Smooth muscle cell (in vitro differentiated cells): Measurements from ENCODE around the gene ALKBH5. TPM values are rescaled to one million over a fixed set of nuclear protein-coding genes. Genes with fewer than 3 reads are reported as not detected.

Source experiments
- DNase-seq: peaks from one replicate; lab custom pipeline; 2025; ENCODE audit not compliant: unreplicated experiment; lab: John Stamatoyannopoulos, UW
- H2AFZ ChIP-seq: fragments of 200-600 bp; sonication (generic); 2 replicates; pipeline ENCODE4 v1.6.0; 2016; ENCODE audit warnings: antibody characterized with exemption, low read depth, mild to moderate bottlenecking
- H3F3A ChIP-seq: fragments of 200-600 bp; sonication (generic); 2 replicates; pipeline ENCODE4 v1.6.0; 2017; ENCODE audit warnings: antibody characterized with exemption, low read depth
- H3K27ac ChIP-seq: fragments of 200-600 bp; sonication (generic); 2 replicates; pipeline ENCODE4 v1.5.1; 2016; ENCODE audit warnings: low read depth, mild to moderate bottlenecking
- H3K27me3 ChIP-seq: fragments of 200-600 bp; sonication (generic); 2 replicates; pipeline ENCODE4 v1.6.1; 2016; ENCODE audit warnings: low read depth, mild to moderate bottlenecking
- H3K36me3 ChIP-seq: fragments of 200-600 bp; sonication (generic); 2 replicates; pipeline ENCODE4 v1.5.1; 2016; ENCODE audit warnings: low read depth
- H3K4me1 ChIP-seq: fragments of 200-600 bp; sonication (generic); 2 replicates; pipeline ENCODE4 v1.5.1; 2016; ENCODE audit warnings: low read depth
- H3K4me2 ChIP-seq: fragments of 200-600 bp; sonication (generic); 2 replicates; pipeline ENCODE4 v1.6.0; 2016; ENCODE audit warnings: mild to moderate bottlenecking
- H3K4me3 ChIP-seq: fragments of 200-600 bp; sonication (generic); 2 replicates; pipeline ENCODE4 v1.5.1; 2016; ENCODE audit warnings: mild to moderate bottlenecking
- H3K79me2 ChIP-seq: fragments of 200-600 bp; sonication (generic); 2 replicates; pipeline ENCODE4 v1.6.0; 2016; ENCODE audit warnings: low read depth, mild to moderate bottlenecking
- H3K9ac ChIP-seq: fragments of 200-600 bp; sonication (generic); 2 replicates; pipeline ENCODE4 v1.6.0; 2016; ENCODE audit warnings: low read depth
- H3K9me3 ChIP-seq: fragments of 200-600 bp; sonication (generic); replicated peaks from 2 replicates; pipeline ENCODE4 v1.5.1; 2016; ENCODE audit warnings: low read depth
- H4K20me1 ChIP-seq: fragments of 200-600 bp; sonication (generic); 2 replicates; pipeline ENCODE4 v1.6.0; 2016; ENCODE audit warnings: low read depth
- CTCF ChIP-seq: fragments of 200-600 bp; sonication (generic); IDR thresholded peaks from 2 replicates; pipeline ENCODE4 v1.5.1; 2017; ENCODE audit warnings: borderline replicate concordance, mild to moderate bottlenecking, antibody characterized with exemption; ENCODE audit not compliant: insufficient read depth, poor library complexity, severe bottlenecking
- WGBS: methylation state at CpG from one replicate; pipeline ENCODE4 v1.1.7; 2016; ENCODE audit warnings: low lambda C conversion rate; 5-methylcytosine and 5-hydroxymethylcytosine counted together
- polyA plus RNA-seq: library from polyadenylated mRNA; unstranded; fragments of >200 nt; fragmentation: Nextera tagmentation; extraction: Ambion mirVana; gene quantifications from 2 replicates; pipeline ENCODE4 v1.2.1, GENCODE V29; 2016
- total RNA-seq: library from RNA; depleted of rRNA; stranded (reverse); fragments of >200 nt; gene quantifications from 2 replicates; pipeline ENCODE4 v1.2.3, GENCODE V29; 2014

Gene ALKBH5
- total and polyA plus RNA-seq, 2 experiments from 2014 or later: 93.1 to 119 TPM

GRCh38 chr17:18234853-18235380 lies 51.3 kb downstream of the ALKBH5 start:
- Histone ChIP-seq H3K27ac (peak overlapping the region; percentile 19), H3K79me2 (peaks cover 17% of the 10 kb centered on the region), H3K4me1 (peaks cover 18% of the 10 kb centered on the region), H3K9me3 (no peaks in the 10 kb centered on the region), H3F3A (no peaks in the 10 kb centered on the region), H2AFZ (no peak overlapping the region), H3K4me2 (no peak overlapping the region), H4K20me1 (peaks cover 42% of the 10 kb centered on the region), H3K4me3 (no peak overlapping the region), H3K9ac (no peak overlapping the region), H3K36me3 (no peaks in the 10 kb centered on the region), H3K27me3 (no peaks in the 10 kb centered on the region)
- no peak for DNase-seq
- WGBS: 98% methylated on average over 22 of the region's 22 CpGs
- no peak for TF ChIP-seq CTCF

GRCh38 chr17:18235743-18236256 lies 52.2 kb downstream of the ALKBH5 start:
- peak; percentile 6 for DNase-seq
- Histone ChIP-seq H3K9ac (no peak overlapping the region), H3K4me2 (no peak overlapping the region)

GRCh38 chr17:18236494-18236893 lies 52.9 kb downstream of the ALKBH5 start:
- no peaks in the 10 kb centered on the region for H3K9me3 ChIP-seq
- WGBS: 95% methylated on average over 18 of the region's 18 CpGs
- no peaks in the 10 kb centered on the region for H3K36me3 ChIP-seq
- peaks cover under 1% of the 10 kb centered on the region for H3K79me2 ChIP-seq
- H3K4me2 ChIP-seq: no peak overlapping the region
- no peak overlapping the region for H2AFZ ChIP-seq
- DNase-seq: no peak
- no peaks in the 10 kb centered on the region for H3F3A ChIP-seq
- peaks cover 27% of the 10 kb centered on the region for H4K20me1 ChIP-seq
- TF ChIP-seq CTCF: no peak
- no peaks in the 10 kb centered on the region for H3K27me3 ChIP-seq
- no peak overlapping the region for H3K27ac ChIP-seq
- H3K9ac ChIP-seq: no peak overlapping the region
- no peak overlapping the region for H3K4me3 ChIP-seq
- peaks cover 2% of the 10 kb centered on the region for H3K4me1 ChIP-seq

More at GRCh38 chr17:18235743-18236256, 52.2 kb downstream of the ALKBH5 start:
- Histone ChIP-seq H3K36me3 (no peaks in the 10 kb centered on the region), H3K79me2 (peaks cover 8% of the 10 kb centered on the region), H4K20me1 (peaks cover 34% of the 10 kb centered on the region), H3K9me3 (no peaks in the 10 kb centered on the region), H3K4me1 (peaks cover 9% of the 10 kb centered on the region), H3K4me3 (no peak overlapping the region), H3K27ac (peak overlapping the region; percentile 19), H2AFZ (no peak overlapping the region), H3F3A (no peaks in the 10 kb centered on the region), H3K27me3 (no peaks in the 10 kb centered on the region)
- no peak for TF ChIP-seq CTCF
- WGBS: 76% methylated on average over 14 of the region's 14 CpGs

- Histone ChIP-seq H2AFZ (no peak overlapping the region), H3K27ac (no peak overlapping the region), H3K79me2 (no peaks in the 10 kb centered on the region), H3K4me3 (no peak overlapping the region), H3K4me2 (no peak overlapping the region), H3F3A (no peaks in the 10 kb centered on the region), H4K20me1 (peaks cover 17% of the 10 kb centered on the region), H3K36me3 (no peaks in the 10 kb centered on the region), H3K9me3 (no peaks in the 10 kb centered on the region), H3K4me1 (no peaks in the 10 kb centered on the region), H3K9ac (no peak overlapping the region), H3K27me3 (no peaks in the 10 kb centered on the region)
- TF ChIP-seq CTCF: no peak
- no peak for DNase-seq
- WGBS: 97% methylated on average over 20 of the region's 20 CpGs
Measured at GRCh38 chr17:18237461-18237860, 53.8 kb downstream of the ALKBH5 start.
